ENCODE measurements around the gene MRPL46. TPM values are rescaled to one million over a fixed set of nuclear protein-coding genes. Genes with fewer than 3 reads are reported as not detected.

MRPL46 gene
- total RNA-seq, 3 donors from 2014 or later (not counting 1 experiment from before 2014, with no cell fraction given): 9.8 to 11.0 (median 10.2) TPM

GRCh38 chr15:88419830-88420229 lies 47.4 kb downstream of the MRPL46 start:
- DNase-seq: no peak
- H3K27ac ChIP-seq (ENCODE audit: low read length): no peak overlapping the region
- H3K4me1 ChIP-seq (ENCODE audit: control insufficient read depth, insufficient read depth, low read length): no peaks in the 10 kb centered on the region
- no peak overlapping the region for H3K4me3 ChIP-seq (ENCODE audit: low read length)
- Mint-ChIP-seq H3K27me3 (ENCODE audit: low read depth in 2 of 2) (peaks cover 6 to 32% of the 10 kb centered on the region in 2 donors), H3K27ac (no peak overlapping the region), H3K36me3 (no peaks in the 10 kb centered on the region), H3K4me1 (no peaks in the 10 kb centered on the region), H3K9me3 (no peaks in the 10 kb centered on the region), H3K4me3 (no peak overlapping the region)
- 80% methylated on average over 1 of the region's 3 CpGs for WGBS (ENCODE audit: insufficient coverage)
- no peak for ATAC-seq
- intact Hi-C loops (cut with micrococcal nuclease): no loop called here
- no peak for TF ChIP-seq CTCF (IDR thresholded peaks at IDR 0.05)
- no peaks in the 10 kb centered on the region for H3K36me3 ChIP-seq (ENCODE audit: control insufficient read depth, insufficient read depth, low read length)
- no peaks in the 10 kb centered on the region for H3K27me3 ChIP-seq (ENCODE audit: control insufficient read depth, insufficient read depth, low read length)
- H3K9me3 ChIP-seq (ENCODE audit: control insufficient read depth, insufficient read depth, low read length): no peaks in the 10 kb centered on the region

Other genes starting within 250 kb of the MRPL46 start
- not detected for gene NTRK3, start 210.6 kb downstream of the MRPL46 start, total RNA-seq
- gene MRPS11, start 320 bp upstream of the MRPL46 start, total RNA-seq: 10 to 100 TPM; 17.0 to 27.6 (median 22.4) TPM
- 1 to 10 TPM; 3.9 to 5.8 (median 5.2) TPM for gene DET1, start 79.3 kb upstream of the MRPL46 start, total RNA-seq
- 10 to 100 TPM; 19.9 to 26.9 (median 20.9) TPM for gene AEN, start 154.0 kb upstream of the MRPL46 start, total RNA-seq
- 100 to 1,000 TPM in 2 of 3 donors, 10 to 100 TPM in 1; 80.6 to 137 (median 116) TPM for gene ISG20, start 171.6 kb upstream of the MRPL46 start, total RNA-seq